ENCODE measurements around the gene GSE1.

The GSE1 gene

DNA sequence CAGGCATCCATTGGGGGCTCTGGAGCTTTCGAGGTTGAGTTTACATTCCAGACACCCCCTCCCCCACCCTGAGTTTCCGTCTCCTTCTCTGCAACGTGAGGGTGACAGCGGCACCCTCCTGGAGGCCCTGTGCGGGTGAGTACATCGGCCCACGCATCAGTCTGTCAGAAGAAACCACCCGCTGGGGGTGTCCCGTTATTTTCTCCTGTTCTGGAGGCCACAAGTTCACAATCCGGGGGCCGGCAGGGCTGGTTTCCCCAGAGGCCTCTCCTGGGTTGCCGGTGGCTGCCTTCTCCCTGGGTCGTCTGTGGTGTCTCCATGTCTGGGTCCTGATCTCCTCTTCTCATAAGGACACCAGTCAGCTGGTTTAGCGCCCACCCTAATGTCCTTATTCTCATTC lies 35.7 kb downstream of the GSE1 start:
- Histone ChIP-seq H3K27me3 (no peaks in the 10 kb centered on the region), H3K4me1 (peaks cover 95% of the 10 kb centered on the region), H3K4me3 (no peak overlapping the region), H3K4me2 (peak overlapping the region; percentile 94), H3K9me3 (no peaks in the 10 kb centered on the region), H4K20me1 (peaks cover 97% of the 10 kb centered on the region), H3K9ac (peak overlapping the region; percentile 60; the same call in 1 of the 2 replicates), H3K36me3 (peaks cover 50% of the 10 kb centered on the region), H3K27ac (no peak overlapping the region)
- no peak for TF ChIP-seq Cebpa-rat (IDR thresholded peaks at IDR 0.05)

- Histone ChIP-seq H3K4me2 (peak overlapping the region; percentile 94), H3K36me3 (peaks cover 50% of the 10 kb centered on the region), H3K27ac (peak overlapping the region; percentile 70), H3K9me3 (no peaks in the 10 kb centered on the region), H3K9ac (peak overlapping the region; percentile 60), H4K20me1 (peaks cover 97% of the 10 kb centered on the region), H3K27me3 (no peaks in the 10 kb centered on the region), H3K4me1 (peaks cover 87% of the 10 kb centered on the region), H3K4me3 (peak overlapping the region; percentile 38)
- TF ChIP-seq Cebpa-rat (IDR thresholded peaks at IDR 0.05), result no peak
These were observed 36.5 kb downstream of the GSE1 start for GRCh38 chr16:85649411-85650134.

DNA sequence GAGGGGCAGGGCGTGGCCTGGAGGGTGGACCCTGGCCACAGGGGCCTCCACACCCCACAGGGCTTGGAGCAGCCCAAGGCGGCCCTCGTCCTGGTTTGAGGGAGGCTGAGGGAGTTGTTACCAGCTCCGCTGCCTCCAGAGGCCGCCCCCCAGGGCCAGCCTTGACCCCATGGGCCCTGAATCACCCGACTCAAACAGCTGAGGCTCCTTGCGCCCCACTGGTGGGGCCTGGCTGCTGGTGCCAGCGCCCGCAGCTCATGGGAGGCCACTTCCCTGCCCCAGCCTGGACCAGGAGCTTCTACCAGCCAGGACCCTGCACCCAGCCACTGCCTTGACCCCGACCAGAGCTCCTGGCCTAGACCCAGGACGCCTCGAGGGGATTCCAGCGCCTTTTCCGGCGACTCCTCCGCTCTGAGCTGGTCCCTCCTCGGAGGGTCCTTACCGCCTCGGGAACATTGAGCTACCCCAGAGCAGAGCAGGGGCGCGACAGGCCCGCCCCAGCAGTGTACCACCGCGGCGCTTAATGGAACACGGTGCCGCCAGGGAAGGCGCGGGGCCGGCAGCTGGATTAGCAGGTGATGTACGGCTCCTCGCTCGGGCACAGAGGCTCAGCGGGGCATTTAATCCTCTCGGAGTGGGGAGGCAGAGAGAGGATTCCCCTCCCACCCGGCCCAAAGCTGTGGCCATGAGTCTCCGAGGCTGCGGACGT lies 37.2 kb downstream of the GSE1 start:
- Histone ChIP-seq H3K27ac (peak overlapping the region; percentile 70), H3K4me3 (peak overlapping the region; percentile 38), H3K4me1 (peaks cover 80% of the 10 kb centered on the region), H3K9ac (peak overlapping the region; percentile 60), H3K4me2 (peak overlapping the region; percentile 94), H4K20me1 (peaks cover 97% of the 10 kb centered on the region), H3K36me3 (peaks cover 51% of the 10 kb centered on the region), H3K9me3 (no peaks in the 10 kb centered on the region), H3K27me3 (no peaks in the 10 kb centered on the region)
- TF ChIP-seq Cebpa-rat (IDR thresholded peaks at IDR 0.05), result no peak

DNA sequence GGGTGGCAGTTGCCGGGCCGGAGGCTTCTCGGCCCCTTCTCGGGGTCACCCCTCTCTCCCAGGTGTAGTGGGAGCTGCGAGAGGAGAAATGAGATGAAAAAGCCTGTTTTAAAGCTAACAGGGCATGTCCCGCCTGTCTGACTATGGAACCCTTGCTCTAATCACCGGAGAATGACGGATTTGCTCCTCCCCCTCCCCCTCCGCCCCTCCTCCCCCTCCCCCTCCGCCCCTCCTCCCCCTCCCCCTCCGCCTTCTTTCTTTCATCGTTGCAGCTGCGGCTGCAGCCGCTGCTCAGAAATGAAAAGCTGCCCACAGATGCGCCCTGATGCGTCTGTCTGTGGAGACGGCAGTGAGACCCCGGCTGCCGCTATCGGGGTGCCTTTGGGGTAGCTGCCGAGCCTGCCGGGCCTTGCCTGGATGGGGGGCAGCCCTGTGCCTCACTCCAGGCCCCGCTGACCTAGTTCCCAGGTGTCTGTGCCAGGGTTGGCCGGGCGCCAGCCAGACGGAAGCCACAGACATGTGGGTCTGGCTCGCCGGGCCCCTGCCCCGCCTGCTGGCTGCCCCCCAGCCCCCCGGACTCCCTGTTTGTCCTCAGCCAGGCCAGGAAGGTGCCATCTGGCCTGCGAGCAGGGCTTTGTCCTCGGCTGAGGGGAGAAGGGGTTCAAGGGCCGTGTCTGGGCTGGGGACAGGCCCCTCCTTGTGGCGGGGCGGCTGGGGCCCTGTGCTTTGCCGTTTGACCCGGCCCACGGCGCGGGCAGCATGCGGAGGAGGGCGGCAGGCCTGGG lies 37.9 kb downstream of the GSE1 start:
- Histone ChIP-seq H3K4me1 (peaks cover 72% of the 10 kb centered on the region), H3K9me3 (no peaks in the 10 kb centered on the region), H4K20me1 (peaks cover 97% of the 10 kb centered on the region), H3K4me3 (peak overlapping the region; percentile 56), H3K27me3 (no peaks in the 10 kb centered on the region), H3K36me3 (peaks cover 51% of the 10 kb centered on the region), H3K9ac (peak overlapping the region; percentile 62), H3K27ac (peak overlapping the region; percentile 83), H3K4me2 (peak overlapping the region; percentile 94)
- TF ChIP-seq Cebpa-rat (IDR thresholded peaks at IDR 0.05), result no peak

DNA sequence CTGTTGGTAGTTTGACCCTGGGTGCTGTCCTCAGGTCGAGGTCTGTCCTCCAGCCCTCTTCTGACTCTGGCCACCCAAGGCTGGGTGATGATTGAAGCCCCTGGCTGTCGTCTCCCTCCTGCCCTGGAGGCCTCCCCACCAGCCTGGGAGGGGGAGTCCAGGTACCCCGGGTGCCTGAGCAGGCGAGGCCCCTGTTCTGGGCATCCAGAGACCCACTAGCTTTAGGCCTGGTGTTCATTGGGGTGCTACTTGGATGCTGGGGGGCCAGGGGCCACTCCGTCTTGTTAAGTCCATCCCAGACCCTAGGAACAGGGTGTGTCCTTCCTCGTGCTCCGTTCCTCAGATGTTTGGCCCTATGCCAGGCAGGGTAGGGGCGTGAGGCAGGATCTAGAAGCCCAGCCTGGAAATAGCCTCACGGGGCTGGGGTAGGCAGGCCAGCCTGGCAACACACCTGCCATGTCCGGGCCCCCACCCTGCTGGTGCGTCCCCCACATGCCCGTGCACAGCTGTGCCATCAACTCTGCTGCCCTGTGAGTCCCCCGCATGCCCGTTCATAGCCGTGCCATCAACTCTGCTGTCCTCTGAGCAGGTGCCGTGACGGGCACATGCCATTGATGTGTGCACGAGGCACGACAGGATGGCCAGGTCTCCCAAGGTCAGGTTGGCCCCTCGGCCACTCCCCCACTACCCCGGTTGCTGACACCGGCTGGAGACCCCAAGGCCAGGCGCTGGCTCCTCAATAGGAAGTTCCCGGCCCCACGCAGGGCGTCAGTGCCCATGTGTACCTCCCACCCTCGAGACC lies 38.7 kb downstream of the GSE1 start:
- Histone ChIP-seq H3K9ac (peak overlapping the region; percentile 62), H3K27me3 (no peaks in the 10 kb centered on the region), H3K4me1 (peaks cover 64% of the 10 kb centered on the region), H3K27ac (peak overlapping the region; percentile 83), H3K9me3 (no peaks in the 10 kb centered on the region), H3K36me3 (peaks cover 55% of the 10 kb centered on the region), H4K20me1 (peaks cover 97% of the 10 kb centered on the region), H3K4me3 (peak overlapping the region; percentile 56), H3K4me2 (peak overlapping the region; percentile 94)
- no peak for TF ChIP-seq Cebpa-rat (IDR thresholded peaks at IDR 0.05)

DNA sequence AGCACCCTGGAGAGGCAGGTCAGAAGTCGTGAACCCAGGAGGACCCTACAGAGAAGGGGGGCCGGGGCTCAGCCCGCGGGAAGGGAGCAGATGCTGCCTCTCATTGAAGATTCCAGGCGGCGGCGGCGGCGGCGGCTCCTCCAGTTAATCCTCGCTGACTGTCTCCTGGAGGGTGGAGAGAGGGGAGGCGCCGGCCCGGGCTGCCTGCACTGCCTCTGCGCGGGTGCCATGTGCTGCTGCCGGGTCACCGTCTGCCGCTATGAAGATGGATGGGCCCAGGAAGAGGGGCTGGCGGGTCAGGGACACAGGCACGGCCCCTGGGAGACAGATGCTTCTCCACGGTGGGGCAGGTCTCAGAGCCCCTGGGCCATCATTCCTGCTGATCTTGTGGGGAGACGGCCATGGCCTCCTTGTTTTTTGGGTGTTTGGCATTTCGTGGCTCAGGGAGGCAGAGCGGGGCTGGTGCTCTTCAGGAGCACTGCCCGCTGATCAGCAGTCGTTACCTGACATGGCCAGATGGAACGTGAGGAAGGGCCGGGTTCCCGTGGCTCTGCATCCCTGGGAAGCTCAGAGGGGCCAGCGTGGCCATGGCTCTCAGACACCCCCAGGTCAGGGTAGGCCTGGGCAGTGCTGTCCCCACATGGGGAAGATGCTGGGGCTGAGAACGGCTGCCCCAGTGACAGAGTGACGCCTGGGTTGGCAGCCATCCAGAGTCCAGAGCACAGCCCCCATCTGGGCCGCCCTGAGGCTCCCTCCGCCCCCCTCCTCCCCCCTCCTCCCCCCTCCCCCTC lies 39.5 kb downstream of the GSE1 start:
- peak overlapping the region; percentile 83 for H3K27ac ChIP-seq

GRCh38 chr16:85653290-85653891 lies 40.3 kb downstream of the GSE1 start:
- Histone ChIP-seq H3K9ac (no peak overlapping the region), H4K20me1 (peaks cover 97% of the 10 kb centered on the region), H3K9me3 (no peaks in the 10 kb centered on the region), H3K4me2 (no peak overlapping the region; the same call in 1 of the 2 replicates), H3K27me3 (no peaks in the 10 kb centered on the region), H3K27ac (no peak overlapping the region), H3K4me1 (peaks cover 49% of the 10 kb centered on the region), H3K36me3 (peaks cover 60% of the 10 kb centered on the region), H3K4me3 (no peak overlapping the region)
- no peak for TF ChIP-seq Cebpa-rat (IDR thresholded peaks at IDR 0.05)

More for the DNA sequence above, 39.5 kb downstream of the GSE1 start:
- H3K4me2 ChIP-seq, result peak overlapping the region; percentile 94
- TF ChIP-seq Cebpa-rat (IDR thresholded peaks at IDR 0.05), result no peak
- H3K27me3 ChIP-seq, result no peaks in the 10 kb centered on the region
- H3K9ac ChIP-seq, result no peak overlapping the region
- H3K4me1 ChIP-seq, result peaks cover 56% of the 10 kb centered on the region
- peaks cover 97% of the 10 kb centered on the region for H4K20me1 ChIP-seq
- peaks cover 60% of the 10 kb centered on the region for H3K36me3 ChIP-seq
- peak overlapping the region; percentile 56; the same call in 1 of the 2 replicates for H3K4me3 ChIP-seq
- H3K9me3 ChIP-seq, result no peaks in the 10 kb centered on the region
